GM21717 (cell line): Measurements from ENCODE around the gene PDILT.
"Not testable (repeated sequence)": the region's sequence is repeated elsewhere in the genome, so short reads cannot be mapped to it uniquely, and the experiment has no call there.

Experiments used
- ATAC-seq: cut with Tn5 transposase; IDR thresholded peaks from one replicate; pipeline ENCODE4 v1.9.1; 2021; ENCODE audit warnings: mild to moderate bottlenecking, moderate library complexity; ENCODE audit not compliant: unreplicated experiment

Gene PDILT

DNA sequence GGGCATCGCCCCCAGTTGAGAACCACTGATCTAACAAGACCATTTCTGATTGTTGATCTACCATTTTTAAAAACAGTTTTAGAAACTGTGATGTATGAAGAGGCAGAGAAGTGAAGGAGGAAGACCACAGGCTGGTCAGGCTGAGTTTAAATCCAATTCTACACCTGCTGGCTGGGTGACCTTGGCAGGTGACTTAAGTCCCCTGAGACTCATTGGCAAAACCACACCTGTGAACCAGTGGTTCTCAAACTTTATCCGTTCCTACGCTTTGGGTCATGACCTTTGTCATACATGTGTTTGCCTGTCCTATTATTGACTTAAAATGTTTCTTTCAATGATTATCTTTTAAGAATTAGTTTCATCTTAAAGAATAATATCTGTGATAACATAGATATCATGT, 79.5 kb downstream of the PDILT start:
- no peak for ATAC-seq

DNA sequence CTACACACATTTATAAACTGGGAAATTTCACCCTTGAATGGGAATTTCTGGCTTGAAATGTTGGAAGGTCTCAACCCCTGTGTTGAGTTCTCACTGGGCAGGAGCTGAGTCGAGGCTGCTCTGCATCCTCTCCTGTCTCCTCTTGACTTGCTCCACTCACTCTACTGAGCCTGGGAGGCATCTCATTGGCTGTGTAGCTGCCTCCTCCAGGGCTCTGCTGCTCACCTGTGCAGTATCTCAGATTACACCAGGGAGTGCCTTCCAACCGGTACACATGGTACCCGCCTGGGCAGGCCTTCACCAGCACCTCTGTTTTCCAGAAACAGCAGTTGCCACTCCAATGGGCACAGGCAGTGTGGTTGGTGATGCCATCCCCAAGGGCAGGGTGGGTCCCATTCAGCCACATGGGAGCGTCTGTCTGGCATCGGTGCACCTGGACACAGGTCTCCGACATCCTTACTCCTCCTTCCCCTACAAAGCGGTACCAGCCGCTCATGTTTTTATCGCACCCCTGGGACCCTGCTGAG, 80.9 kb downstream of the PDILT start:
- no peak for ATAC-seq

DNA sequence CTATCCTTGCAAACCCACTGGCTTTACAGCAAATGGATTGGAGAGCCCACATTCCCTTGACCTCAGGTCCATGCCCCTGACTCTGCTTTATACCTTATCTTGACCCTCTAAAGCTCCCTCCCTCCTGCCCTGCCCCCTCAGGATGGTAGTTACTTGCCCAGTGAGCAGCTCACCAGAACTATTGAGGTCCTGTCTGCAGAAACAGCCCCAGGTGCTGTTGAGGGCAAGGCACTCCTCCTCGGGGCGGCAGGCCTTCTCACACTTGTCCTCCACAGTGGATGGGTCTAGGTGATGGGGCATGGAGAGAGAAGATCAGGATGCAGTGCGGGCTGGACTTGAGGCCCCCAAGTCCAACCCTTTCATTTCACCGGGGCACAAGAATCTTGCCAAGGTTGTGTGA, 81.8 kb downstream of the PDILT start:
- ATAC-seq, result no peak

DNA sequence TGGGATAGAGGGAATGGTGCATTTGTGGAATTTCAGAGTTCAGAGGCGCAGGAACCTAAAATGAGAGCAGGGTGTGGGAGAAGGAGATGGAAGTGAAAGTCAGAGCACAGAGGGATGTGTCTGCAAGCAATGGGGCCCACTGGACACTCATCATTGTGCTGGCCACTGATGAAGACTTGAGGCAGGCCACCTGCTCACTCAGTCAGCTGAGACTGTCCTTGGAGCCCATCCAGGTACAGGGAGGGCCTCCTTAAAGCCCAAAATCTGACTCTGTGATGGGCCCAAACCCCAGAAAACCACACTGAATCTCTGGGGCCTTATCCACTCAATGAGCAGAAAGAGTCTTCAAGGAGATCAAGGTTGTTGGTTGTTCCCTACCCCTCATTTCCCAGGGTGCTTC, 82.9 kb downstream of the PDILT start:
- no peak for ATAC-seq

DNA sequence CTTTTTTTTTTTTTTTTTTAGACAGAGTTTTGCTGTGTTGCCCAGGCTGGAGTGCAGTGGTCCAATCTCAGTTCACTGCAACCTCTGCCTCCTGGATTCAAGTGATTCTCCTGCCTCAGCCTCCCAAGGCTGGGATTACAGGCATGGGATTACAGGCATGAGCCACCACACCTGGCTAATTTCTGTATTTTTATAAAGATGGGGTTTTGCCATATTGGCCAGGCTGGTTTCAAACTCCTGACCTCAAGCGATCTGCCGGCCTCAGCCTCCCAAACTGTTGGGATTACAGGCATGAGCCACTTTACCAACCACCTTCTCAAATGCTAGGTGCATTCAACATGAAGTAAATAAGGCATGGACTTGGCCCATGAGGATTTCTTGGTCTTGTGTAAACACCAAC, 83.5 kb downstream of the PDILT start:
- not testable (repeated sequence) for ATAC-seq

DNA sequence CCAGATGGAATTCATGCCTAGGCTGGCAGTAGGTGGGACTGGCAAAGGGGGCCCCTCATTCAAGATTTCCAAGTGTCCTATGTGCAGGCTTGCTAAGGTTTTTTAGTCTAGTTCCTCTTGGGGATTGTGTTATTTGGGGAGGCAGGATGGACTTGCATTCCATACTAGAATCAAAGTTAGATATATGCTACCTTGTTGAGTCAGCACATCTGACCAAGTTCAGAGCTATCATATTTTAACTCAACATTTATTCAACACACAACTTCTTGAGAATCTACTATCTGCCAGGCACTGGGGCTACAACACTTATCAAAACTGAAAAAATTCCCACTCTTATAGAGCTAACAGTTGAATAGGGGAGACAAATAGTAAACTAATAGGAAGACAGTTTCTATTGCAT, 83.9 kb downstream of the PDILT start:
- ATAC-seq, result no peak

DNA sequence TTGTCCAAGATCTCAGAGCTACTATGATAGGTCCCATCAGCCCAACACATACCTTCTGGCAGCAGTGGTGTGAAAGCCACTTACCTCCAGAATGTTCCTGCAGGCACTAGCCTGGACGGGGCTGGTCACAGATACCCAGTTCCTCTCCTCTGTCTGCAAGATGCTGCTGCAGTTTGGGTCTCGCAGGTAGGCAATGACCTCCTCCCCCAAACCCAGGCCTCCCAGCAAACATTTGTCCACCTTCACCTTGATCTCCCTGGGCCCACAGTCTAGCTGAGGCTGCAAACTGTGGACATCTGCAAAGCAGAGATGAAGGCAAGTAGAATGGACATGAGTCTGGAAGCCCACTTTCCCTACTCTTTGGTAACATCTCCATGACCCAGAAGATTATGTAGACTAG, 84.4 kb downstream of the PDILT start:
- ATAC-seq, result no peak

DNA sequence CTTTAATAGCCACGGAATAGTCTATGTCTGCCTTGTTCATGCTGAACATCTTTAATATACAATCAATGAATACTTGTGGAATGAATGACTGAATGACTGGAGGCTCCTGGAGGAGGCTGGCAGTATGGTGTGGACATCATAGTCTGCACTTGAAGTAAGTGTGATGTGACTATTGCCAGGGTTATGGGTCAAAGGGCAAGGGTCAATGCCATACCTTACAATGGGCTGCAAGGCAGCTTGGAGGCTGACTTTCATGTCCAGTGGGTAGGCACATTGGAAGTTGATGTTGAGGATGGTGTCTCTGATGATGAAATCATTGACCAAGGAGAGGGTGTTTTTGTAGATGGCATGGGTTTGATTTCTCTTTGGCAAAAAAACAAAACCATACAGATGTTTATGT, 85.1 kb downstream of the PDILT start:
- ATAC-seq, result no peak

DNA sequence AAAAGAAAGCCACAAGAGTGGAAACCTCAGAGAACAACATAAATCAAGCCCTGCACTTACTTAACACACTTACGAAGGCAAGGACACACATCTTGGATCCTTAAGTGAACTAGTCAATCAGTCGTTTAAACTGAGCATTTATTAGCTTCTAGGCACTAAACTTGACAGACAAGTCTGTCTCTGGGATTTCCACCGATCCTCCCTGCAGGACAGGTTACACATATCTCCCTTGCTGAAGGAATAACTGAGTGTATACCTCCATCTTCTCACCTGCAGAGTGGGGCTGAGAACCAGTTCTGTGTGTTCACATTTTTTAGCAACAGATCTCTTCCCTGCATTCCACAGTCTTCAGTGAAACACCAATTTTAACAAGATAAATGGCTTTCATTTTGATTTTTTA, 86.1 kb downstream of the PDILT start:
- no peak for ATAC-seq

DNA sequence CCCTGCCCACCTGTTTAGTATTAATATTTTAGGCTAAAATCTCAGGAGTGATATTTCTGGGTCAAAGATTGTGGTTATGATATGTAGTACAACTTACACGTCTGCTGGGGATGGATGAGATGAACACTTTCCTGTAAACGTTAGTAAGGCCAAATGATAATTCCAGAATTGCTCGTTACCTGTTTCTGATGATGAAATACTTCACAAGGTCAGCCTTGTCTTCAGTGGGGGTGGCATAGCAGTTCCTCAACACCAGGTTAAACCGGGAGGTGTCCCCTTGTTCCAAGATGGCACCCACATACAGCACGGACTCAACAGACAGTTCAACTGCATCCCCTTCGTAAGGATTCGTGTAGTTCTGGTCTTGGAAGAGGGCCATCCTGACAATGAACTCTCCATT, 86.5 kb downstream of the PDILT start:
- ATAC-seq, result no peak

DNA sequence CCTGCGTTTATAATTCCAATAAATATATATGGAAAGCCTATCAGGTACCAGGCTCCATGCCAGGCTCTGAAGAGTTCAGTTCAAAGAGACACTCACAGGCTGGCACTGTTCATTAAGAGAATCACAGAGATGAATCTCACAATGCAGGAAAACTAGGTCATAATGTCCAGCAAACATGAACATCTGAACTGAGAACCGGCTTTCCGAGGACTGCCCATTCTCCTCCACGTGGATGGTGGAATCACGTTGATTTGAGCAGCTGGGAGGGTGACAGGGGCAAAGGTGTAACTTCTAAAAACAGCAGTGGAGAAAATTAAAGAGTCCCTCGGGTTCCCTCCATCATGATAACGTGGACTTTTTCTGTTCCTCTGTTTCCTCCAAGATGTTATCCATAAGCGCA, 87.4 kb downstream of the PDILT start:
- ATAC-seq, result no peak

DNA sequence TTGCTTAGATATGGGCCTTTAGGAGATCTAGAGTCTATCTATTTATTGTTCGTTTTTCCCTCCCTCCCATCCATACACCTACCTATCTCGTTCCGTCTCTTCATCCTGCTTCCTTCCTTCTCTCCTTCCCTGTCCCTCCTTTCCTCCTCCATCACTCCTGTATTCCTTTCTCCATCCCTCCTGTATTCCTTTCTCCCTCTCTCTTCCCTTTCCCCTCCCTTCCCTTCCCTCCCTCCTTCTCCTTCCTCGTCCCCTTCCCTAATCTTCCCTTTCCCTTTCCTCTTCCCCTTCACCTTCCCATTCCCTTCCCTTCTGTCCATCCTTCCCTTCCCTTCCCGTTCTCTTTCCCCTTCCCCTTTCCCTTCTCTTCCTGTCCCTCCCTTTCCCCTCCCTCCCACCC, 87.8 kb downstream of the PDILT start:
- ATAC-seq, result no peak

DNA sequence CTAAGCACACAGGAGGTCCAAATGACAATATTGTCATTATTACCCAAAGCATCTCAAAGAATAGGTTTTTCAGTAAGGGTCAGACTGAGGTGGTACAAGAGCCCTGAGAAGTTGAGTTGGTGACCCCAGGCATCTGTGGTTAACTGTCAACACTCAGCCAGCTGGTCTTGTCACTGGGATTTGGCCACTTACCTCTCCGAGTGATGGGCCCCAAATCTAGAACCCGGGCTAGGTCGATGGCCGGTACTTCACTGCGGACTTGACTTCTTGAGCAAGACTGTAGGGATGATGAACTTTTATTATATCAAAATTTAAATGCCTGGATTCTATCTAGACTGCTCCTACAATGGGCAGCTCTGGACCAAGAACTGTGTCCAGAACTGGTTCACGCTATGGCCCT, 88.8 kb downstream of the PDILT start:
- no peak for ATAC-seq

DNA sequence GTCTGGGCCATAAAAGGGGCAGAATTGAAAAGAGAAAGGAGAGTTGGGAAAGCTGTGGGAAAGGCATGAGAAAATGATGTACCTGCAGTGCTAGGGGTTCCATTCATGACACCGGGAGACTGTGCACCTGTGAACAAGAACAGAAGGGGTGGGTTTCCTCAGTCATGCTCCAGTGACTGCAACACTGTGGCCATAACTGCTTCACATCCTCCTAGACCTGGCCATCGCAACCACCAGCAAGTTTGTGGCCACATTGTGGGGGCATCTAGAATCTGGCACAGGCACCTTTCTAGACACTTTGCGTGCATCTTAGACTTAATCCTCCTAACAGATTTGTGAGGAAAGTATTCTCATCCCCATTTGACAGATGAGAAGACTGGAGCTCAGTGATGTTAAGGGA, 90.0 kb downstream of the PDILT start:
- no peak for ATAC-seq

DNA sequence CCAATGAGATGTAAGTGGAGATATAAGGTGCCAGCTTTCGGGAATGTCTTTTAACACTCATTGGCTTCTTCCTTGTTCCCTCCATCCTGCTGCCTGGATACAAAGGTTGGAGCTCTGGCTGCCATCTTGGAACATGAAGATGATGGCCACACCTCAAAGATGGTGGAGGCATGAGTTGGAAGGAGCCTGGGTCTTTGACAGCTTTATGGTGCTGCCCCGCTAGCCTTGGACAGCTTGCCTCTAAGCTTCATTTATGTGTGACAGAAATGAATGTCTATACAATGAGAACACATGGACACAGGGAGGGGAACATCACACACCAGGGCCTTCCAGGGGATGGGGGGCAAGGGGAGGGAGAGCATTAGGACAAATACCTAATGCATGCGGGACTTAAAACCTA, 90.8 kb downstream of the PDILT start:
- ATAC-seq, result no peak

DNA sequence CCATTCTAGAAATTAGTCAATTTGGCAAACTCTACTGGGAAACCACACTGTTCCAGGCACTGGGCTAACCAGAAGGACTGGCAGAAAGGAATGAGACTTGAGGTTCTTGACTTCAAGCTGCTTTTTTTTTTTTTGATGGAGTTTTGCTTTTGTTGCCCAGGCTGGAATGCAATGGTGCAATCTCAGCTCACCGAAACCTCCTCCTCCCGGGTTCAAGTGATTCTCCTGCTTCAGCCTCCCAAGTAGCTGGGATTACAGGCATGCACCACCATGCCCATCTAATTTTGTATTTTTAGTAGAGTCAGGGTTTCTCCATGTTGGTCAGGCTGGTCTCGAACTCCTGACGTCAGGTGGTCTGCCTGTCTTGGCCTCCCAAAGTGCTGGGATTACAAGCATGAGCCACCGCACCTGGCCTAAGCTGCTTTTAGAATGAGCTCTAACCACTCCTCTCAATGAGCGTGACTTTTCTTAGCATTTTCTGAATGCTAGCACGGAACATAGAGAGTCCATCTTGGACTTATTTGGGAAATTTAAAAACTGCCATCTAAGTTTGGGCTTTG, 91.9 kb downstream of the PDILT start:
- not testable (repeated sequence) for ATAC-seq

DNA sequence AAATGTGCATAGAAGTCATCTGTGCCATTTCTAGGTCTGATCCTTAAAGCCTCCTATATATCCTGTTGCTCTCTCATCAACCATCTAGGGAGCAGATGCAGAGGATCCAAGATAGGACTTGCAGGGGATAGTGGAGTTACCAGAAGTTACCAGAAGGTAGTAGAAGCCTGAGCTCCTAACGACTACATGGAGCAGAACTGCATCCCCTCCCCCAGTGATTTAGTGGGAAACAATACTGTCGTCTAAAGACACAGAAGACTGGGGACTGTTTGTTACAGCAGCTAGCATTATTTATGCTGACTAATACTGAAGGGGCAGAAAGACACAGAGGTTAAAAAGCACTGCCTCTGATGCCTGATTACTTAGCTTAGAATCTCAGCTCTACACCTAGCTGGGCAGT, 93.0 kb downstream of the PDILT start:
- no peak for ATAC-seq

DNA sequence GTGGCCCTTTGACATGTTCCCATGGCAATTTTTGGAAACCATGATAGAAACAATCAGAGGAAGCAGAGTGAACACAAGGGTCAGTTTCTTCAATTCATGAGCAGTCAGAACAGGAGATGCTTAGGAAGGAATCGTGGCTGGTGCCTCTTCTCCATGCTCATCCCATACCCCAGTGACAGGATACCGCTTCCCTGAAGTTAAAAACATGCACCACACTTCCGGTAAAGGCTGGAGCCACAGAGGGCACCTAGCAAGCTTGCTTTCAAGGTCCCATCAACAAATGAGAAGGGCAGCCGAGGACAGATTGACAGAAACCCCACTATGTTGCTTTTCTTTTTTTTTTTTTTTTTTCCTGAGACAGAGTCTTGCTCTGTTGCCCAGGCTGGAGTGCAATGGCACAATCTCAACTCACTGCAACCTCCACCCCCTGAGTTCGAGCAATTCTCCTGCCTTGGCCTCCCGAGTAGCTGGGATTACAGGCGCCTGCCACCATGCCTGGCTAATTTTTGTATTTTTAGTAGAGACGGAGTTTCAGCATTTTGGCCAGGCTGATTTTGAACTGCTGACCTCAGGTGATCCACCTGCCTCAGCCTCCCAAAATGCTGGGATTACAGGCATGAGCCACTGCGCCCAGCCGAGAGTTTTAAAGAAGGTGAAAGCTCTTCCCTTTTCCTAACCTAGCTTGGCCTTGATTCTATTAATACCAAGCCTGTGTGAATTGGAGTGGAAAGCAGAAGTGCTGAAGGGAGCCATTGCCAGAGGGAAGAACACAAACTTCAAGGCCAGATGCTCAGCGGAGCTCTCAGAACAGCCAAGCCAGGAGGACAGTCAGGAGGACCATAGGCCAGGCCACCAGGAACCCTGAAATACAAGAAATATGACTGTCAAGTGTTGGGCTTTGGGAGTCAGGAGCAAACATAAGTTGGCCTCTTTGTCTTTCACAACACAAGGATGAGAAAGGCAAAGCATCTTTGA, 93.8 kb downstream of the PDILT start:
- no peak for ATAC-seq

DNA sequence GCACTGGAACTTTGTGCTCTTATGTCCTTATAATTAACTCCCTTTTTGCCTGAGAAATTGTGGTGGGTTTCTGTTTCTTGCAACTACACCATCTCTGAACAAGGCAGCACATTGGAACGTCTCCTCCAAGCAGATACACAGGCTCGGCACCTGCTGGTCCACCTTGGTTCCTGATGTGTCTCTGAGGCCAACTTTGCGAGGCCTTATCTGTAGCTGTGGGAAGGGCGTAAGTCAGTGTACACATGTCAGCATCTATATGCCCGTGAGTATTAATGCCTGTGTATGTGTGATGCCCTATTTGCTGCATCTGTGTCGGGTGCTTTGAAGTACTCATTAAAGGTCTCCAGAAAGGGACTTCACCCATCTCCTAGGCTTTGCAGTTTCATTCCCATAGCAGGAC, 94.8 kb downstream of the PDILT start:
- ATAC-seq, result no peak
